Loucy (cell line): Measurements from ENCODE around the gene ARG2.
"Not testable (repeated sequence)": the region's sequence is repeated elsewhere in the genome, so short reads cannot be mapped to it uniquely, and the experiment has no call there.

ENCODE experiments used
- H2AFZ ChIP-seq: fragments of 200-600 bp; sonication (generic); 2 replicates; pipeline ENCODE4 v1.6.0; 2016; ENCODE audit warnings: antibody characterized with exemption, mild to moderate bottlenecking, low read length, moderate library complexity
- H3F3A ChIP-seq: fragments of 200-600 bp; 2 replicates; pipeline ENCODE4 v1.6.0; 2016; ENCODE audit warnings: antibody characterized with exemption, low read depth, mild to moderate bottlenecking
- H3K27me3 ChIP-seq: fragments of 200-600 bp; sonication (generic); 2 replicates; pipeline ENCODE4 v1.6.1; 2014; ENCODE audit warnings: low read length, mild to moderate bottlenecking; ENCODE audit not compliant: insufficient read depth, poor library complexity, severe bottlenecking
- H3K36me3 ChIP-seq: fragments of 200-600 bp; sonication (generic); 2 replicates; pipeline ENCODE4 v1.6.1; 2016; ENCODE audit warnings: low read length; ENCODE audit not compliant: insufficient read depth
- H3K4me1 ChIP-seq: fragments of 200-600 bp; sonication (generic); 2 replicates; pipeline ENCODE4 v1.5.1; 2014; ENCODE audit warnings: low read length, mild to moderate bottlenecking; ENCODE audit not compliant: insufficient read depth, poor library complexity, severe bottlenecking
- H3K4me2 ChIP-seq: fragments of 200-600 bp; sonication (generic); 2 replicates; pipeline ENCODE4 v1.6.0; 2014; ENCODE audit warnings: antibody characterized with exemption, low read length, low read depth, mild to moderate bottlenecking; ENCODE audit not compliant: poor library complexity, severe bottlenecking
- H3K4me3 ChIP-seq: fragments of 200-600 bp; sonication (generic); 2 replicates; pipeline ENCODE4 v1.5.1; 2014; ENCODE audit warnings: low read length, mild to moderate bottlenecking, mixed read lengths; ENCODE audit not compliant: poor library complexity, severe bottlenecking
- H3K79me2 ChIP-seq: fragments of 200-600 bp; sonication (generic); 2 replicates; pipeline ENCODE4 v1.6.1; 2014; ENCODE audit warnings: low read length; ENCODE audit not compliant: insufficient read depth
- H3K9ac ChIP-seq: fragments of 200-600 bp; sonication (generic); 2 replicates; pipeline ENCODE4 v1.6.0; 2014; ENCODE audit warnings: mild to moderate bottlenecking, low read depth, low read length, moderate library complexity; ENCODE audit not compliant: poor library complexity, severe bottlenecking
- H3K9me2 ChIP-seq: fragments of 200-600 bp; sonication (generic); replicated peaks from 2 replicates; pipeline ENCODE4 v1.6.1; 2016; ENCODE audit warnings: low read depth, low read length, mixed read lengths
- H3K9me3 ChIP-seq: fragments of 200-600 bp; sonication (generic); 2 replicates; pipeline ENCODE4 v1.6.1; 2014; ENCODE audit warnings: mild to moderate bottlenecking, antibody characterized with exemption, low read length, low read depth; ENCODE audit not compliant: insufficient read depth
- H4K20me1 ChIP-seq: fragments of 200-600 bp; sonication (generic); 2 replicates; pipeline ENCODE4 v1.6.0; 2014; ENCODE audit warnings: antibody characterized with exemption, low read length, mild to moderate bottlenecking; ENCODE audit not compliant: insufficient read depth, poor library complexity, severe bottlenecking
- CTCF ChIP-seq: fragments of 200-600 bp; sonication (generic); conservative IDR thresholded peaks from 2 replicates; pipeline ENCODE4 v1.5.1; 2014; ENCODE audit warnings: mild to moderate bottlenecking, antibody characterized with exemption, low read length
- EZH2phosphoT487 ChIP-seq: fragments of 200-600 bp; IDR thresholded peaks from 2 replicates; pipeline ENCODE4 v1.6.1; 2018; ENCODE audit warnings: antibody characterized with exemption, mild to moderate bottlenecking, moderate library complexity, borderline replicate concordance

ARG2 gene

GRCh38 chr14:67620217-67620785 is 581 bp downstream of the ARG2 start:
- Histone ChIP-seq H3K27me3 (no peaks in the 10 kb centered on the region), H3K9me2 (no peaks in the 10 kb centered on the region), H3K4me3 (peak overlapping the region; percentile 77), H3F3A (no peaks in the 10 kb centered on the region; the same call in 1 of the 2 replicates), H3K4me2 (peak overlapping the region; percentile 81), H3K9ac (peak overlapping the region; percentile 18), H2AFZ (peak overlapping the region; percentile 78), H4K20me1 (no peaks in the 10 kb centered on the region), H3K9me3 (no peaks in the 10 kb centered on the region), H3K4me1 (peaks cover 26% of the 10 kb centered on the region), H3K79me2 (no peaks in the 10 kb centered on the region), H3K36me3 (no peaks in the 10 kb centered on the region)
- TF ChIP-seq EZH2phosphoT487: no peak
- no peak for TF ChIP-seq CTCF

GRCh38 chr14:67622675-67623074 is 3.0 kb downstream of the ARG2 start:
- Histone ChIP-seq H3K27me3 (no peaks in the 10 kb centered on the region), H3K4me2 (peak overlapping the region; percentile 65), H3F3A (no peaks in the 10 kb centered on the region; the same call in 1 of the 2 replicates), H3K36me3 (no peaks in the 10 kb centered on the region), H2AFZ (peak overlapping the region; percentile 78; the same call in 1 of the 2 replicates), H4K20me1 (no peaks in the 10 kb centered on the region), H3K9me3 (no peaks in the 10 kb centered on the region), H3K79me2 (no peaks in the 10 kb centered on the region), H3K4me3 (peak overlapping the region; percentile 54), H3K9ac (peak overlapping the region; percentile 41), H3K9me2 (no peaks in the 10 kb centered on the region), H3K4me1 (peaks cover 26% of the 10 kb centered on the region)
- TF ChIP-seq CTCF: no peak
- no peak for TF ChIP-seq EZH2phosphoT487

- Histone ChIP-seq H3K9me2 (no peaks in the 10 kb centered on the region), H3K9me3 (no peaks in the 10 kb centered on the region), H3K9ac (peak overlapping the region; percentile 41), H2AFZ (peak overlapping the region; percentile 78; the same call in 1 of the 2 replicates), H3K36me3 (no peaks in the 10 kb centered on the region), H3F3A (no peaks in the 10 kb centered on the region; the same call in 1 of the 2 replicates), H3K79me2 (no peaks in the 10 kb centered on the region), H3K4me2 (peak overlapping the region; percentile 65), H3K4me3 (peak overlapping the region; percentile 54), H3K4me1 (peaks cover 26% of the 10 kb centered on the region), H4K20me1 (no peaks in the 10 kb centered on the region), H3K27me3 (no peaks in the 10 kb centered on the region)
- no peak for TF ChIP-seq CTCF
- no peak for TF ChIP-seq EZH2phosphoT487
Measured at GRCh38 chr14:67623114-67623513, 3.4 kb downstream of the ARG2 start.

GRCh38 chr14:67626131-67626530 is 6.4 kb downstream of the ARG2 start:
- H3K9ac ChIP-seq, H3K27me3 ChIP-seq, H3K4me3 ChIP-seq, H3F3A ChIP-seq, H4K20me1 ChIP-seq, H2AFZ ChIP-seq, H3K9me2 ChIP-seq, H3K4me2 ChIP-seq, H3K9me3 ChIP-seq, H3K36me3 ChIP-seq, H3K79me2 ChIP-seq: not testable (repeated sequence)
- H3K4me1 ChIP-seq: peaks cover 14% of the 10 kb centered on the region
